Vagina (tissue), 2 donors: ENCODE data around the gene SLC26A11. TPM values are rescaled to one million over a fixed set of nuclear protein-coding genes. Genes with fewer than 3 reads are reported as not detected.
A peak's percentile ranks its signal among the peaks of the same experiment; 100 is the strongest.

ENCODE experiments used
- DNase-seq, 2 donors: peaks; one replicate each; pipeline ENCODE4 v3.0.0-alpha.2; 2017; ENCODE audit errors: extremely low spot score in 2 of 2
- H3K27ac ChIP-seq: fragments of 200-600 bp; sonication (generic); one replicate; pipeline ENCODE4 v1.5.1; 2019
- H3K27me3 ChIP-seq: fragments of 200-600 bp; sonication (generic); one replicate; pipeline ENCODE4 v1.5.1; 2019
- H3K36me3 ChIP-seq, 2 donors: fragments of 200-600 bp; sonication (generic); one replicate each; pipeline ENCODE4 v1.5.1; 2017 to 2019
- H3K4me1 ChIP-seq: fragments of 200-600 bp; sonication (generic); one replicate; pipeline ENCODE4 v1.5.1; 2019
- H3K4me3 ChIP-seq, 2 donors: fragments of 200-600 bp; sonication (generic); 1 replicate in 1 of 2; 2 replicates in 1 of 2; pipeline ENCODE4 v1.5.1; 2016 to 2019
- H3K9me3 ChIP-seq: fragments of 200-600 bp; sonication (generic); one replicate; pipeline ENCODE4 v1.5.1; 2019
- CTCF ChIP-seq, 3 experiments: fragments of 450-650 bp in 2 of 3; fragments of 200-600 bp in 1 of 3; sonication (generic) in 1 of 3; IDR thresholded peaks; one replicate each; pipeline ENCODE4 v1.5.1; 2017 to 2019; ENCODE audit warnings: antibody characterized with exemption in 3 of 3, mild to moderate bottlenecking in 2 of 3, moderate library complexity in 2 of 3
- POLR2A ChIP-seq, 2 donors: fragments of 450-650 bp; IDR thresholded peaks; one replicate each; pipeline ENCODE4 v1.6.1; 2017; ENCODE audit warnings: antibody characterized with exemption in 2 of 2, mild to moderate bottlenecking in 2 of 2, moderate library complexity in 2 of 2
- POLR2AphosphoS5 ChIP-seq, 2 donors: sonication (generic); formaldehyde crosslinking; IDR thresholded peaks; one replicate each; pipeline ENCODE4 v1.9.0; 2017; ENCODE audit warnings: antibody characterized with exemption in 2 of 2, mild to moderate bottlenecking in 2 of 2, low read depth in 1 of 2; ENCODE audit not compliant: insufficient read depth in 1 of 2
- intact Hi-C: fragments of 100-400 bp; cut with DNase I; formaldehyde crosslinking; loops from one replicate; pipeline ENCODE4 v1.15.1; 2023
- total RNA-seq: library from RNA; depleted of rRNA; stranded (reverse); fragments of >200 nt; gene quantifications from one replicate; pipeline ENCODE4 v1.2.3, GENCODE V29; 2016

SLC26A11 gene
- total RNA-seq, 1 donor from 2014 or later, result 22.8 TPM

- H3K4me3 ChIP-seq, result peak overlapping the region; percentile 89 to 100
- no peak for DNase-seq
- TF ChIP-seq POLR2A (IDR thresholded peaks at IDR 0.05), result no peak
- TF ChIP-seq CTCF (IDR thresholded peaks at IDR 0.05), result no peak
- TF ChIP-seq POLR2AphosphoS5 (IDR thresholded peaks at IDR 0.05; ENCODE audit: insufficient read depth in 1 of 2, low read depth in 1 of 2), result no peak
- peak overlapping the region; percentile 99 for H3K27ac ChIP-seq
- H3K9me3 ChIP-seq, result no peaks in the 10 kb centered on the region
- no peaks in the 10 kb centered on the region for H3K36me3 ChIP-seq
- H3K27me3 ChIP-seq, result no peaks in the 10 kb centered on the region
- peaks cover 57% of the 10 kb centered on the region for H3K4me1 ChIP-seq
- intact Hi-C loops, result loop anchor here (10.0 kb wide), 1 partner anchor 117 kb away; the partner anchor contains the start of gene EIF4A3
Observed at GRCh38 chr17:80261895-80262279, 41.7 kb downstream of the SLC26A11 start.

GRCh38 chr17:80262291-80262690 lies 42.1 kb downstream of the SLC26A11 start:
- DNase-seq, result no peak
- Histone ChIP-seq H3K36me3 (no peaks in the 10 kb centered on the region), H3K4me3 (peak overlapping the region in 1 of 2 donors; percentile 89), H3K27me3 (no peaks in the 10 kb centered on the region), H3K4me1 (peaks cover 57% of the 10 kb centered on the region), H3K27ac (peak overlapping the region; percentile 99), H3K9me3 (no peaks in the 10 kb centered on the region)
- intact Hi-C loops, result loop anchor here (10.0 kb wide), 1 partner anchor 117 kb away; the partner anchor contains the start of gene EIF4A3
- TF ChIP-seq POLR2A (IDR thresholded peaks at IDR 0.05), result no peak

- intact Hi-C loops, result loop anchor here (10.0 kb wide), 1 partner anchor 118 kb away; the partner anchor contains the start of gene EIF4A3
- Histone ChIP-seq H3K36me3 (no peaks in the 10 kb centered on the region), H3K27me3 (no peaks in the 10 kb centered on the region), H3K27ac (peak overlapping the region; percentile 99), H3K4me1 (peaks cover 52% of the 10 kb centered on the region), H3K9me3 (no peaks in the 10 kb centered on the region), H3K4me3 (peak overlapping the region; percentile 37 to 49)
- TF ChIP-seq POLR2AphosphoS5 (IDR thresholded peaks at IDR 0.05; ENCODE audit: insufficient read depth in 1 of 2, low read depth in 1 of 2) (no peak), CTCF (IDR thresholded peaks at IDR 0.05) (no peak), POLR2A (IDR thresholded peaks at IDR 0.05) (no peak)
- DNase-seq, result no peak
Observed at GRCh38 chr17:80262775-80263244, 42.6 kb downstream of the SLC26A11 start.

DNA sequence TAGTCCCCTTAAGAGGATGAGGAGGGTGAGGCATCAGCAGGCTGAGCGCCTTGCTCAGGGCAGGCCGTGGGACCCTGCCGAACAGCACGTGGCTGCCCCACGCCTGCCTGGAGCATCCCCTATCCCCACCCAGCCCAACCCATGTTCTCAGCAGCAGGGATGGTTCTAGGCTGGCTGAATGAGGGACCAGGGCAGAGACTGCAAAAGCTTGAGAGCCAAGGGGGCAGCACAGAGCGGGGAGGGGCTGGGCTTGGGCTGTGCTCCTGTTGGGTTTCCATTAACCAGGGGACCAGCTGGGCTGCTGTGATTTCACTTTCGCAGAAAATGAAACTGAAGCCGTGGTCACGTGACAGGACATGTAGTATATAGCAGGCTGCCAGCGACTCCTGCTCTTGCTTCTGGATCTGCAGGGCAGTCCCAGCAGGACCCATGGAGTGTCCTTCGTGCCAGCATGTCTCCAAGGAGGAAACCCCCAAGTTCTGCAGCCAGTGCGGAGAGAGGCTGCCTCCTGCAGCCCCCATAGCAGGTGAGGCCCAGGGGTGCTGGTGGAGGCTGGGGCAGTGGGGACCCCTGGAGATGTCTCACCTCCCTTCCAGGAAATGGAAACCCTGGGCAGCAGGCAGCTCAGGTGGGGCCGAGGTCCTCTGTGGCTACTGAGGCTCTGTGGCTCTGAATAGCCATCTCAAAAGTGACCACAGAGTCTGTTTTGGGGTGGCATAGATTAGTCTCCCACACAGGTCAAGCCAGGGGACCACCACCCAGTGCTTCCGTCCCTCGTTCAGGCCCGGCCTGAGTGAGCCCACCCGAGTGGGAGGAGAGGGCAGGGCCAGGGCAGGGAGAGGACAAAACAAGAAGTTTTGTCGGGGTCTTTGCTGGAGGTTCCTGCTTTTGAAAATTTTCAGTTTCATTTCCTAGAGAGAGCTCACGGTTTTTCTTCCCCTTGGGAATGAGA lies 43.3 kb downstream of the SLC26A11 start:
- no peak for DNase-seq
- Histone ChIP-seq H3K27me3 (no peaks in the 10 kb centered on the region), H3K27ac (peak overlapping the region; percentile 99), H3K4me3 (peak overlapping the region; percentile 37 to 49), H3K4me1 (peaks cover 50% of the 10 kb centered on the region), H3K9me3 (no peaks in the 10 kb centered on the region), H3K36me3 (no peaks in the 10 kb centered on the region)
- intact Hi-C loops, result loop anchor here (10.0 kb wide), 1 partner anchor 119 kb away; the partner anchor contains the start of gene EIF4A3
- TF ChIP-seq POLR2A (IDR thresholded peaks at IDR 0.05), result no peak
- peak; percentile 54 to 72 for TF ChIP-seq POLR2AphosphoS5 (IDR thresholded peaks at IDR 0.05; ENCODE audit: insufficient read depth in 1 of 2, low read depth in 1 of 2)
- TF ChIP-seq CTCF (IDR thresholded peaks at IDR 0.05), result no peak

GRCh38 chr17:80264205-80265075 lies 44.2 kb downstream of the SLC26A11 start:
- peak overlapping the region; percentile 99 for H3K27ac ChIP-seq
- TF ChIP-seq POLR2A (IDR thresholded peaks at IDR 0.05) (no peak), POLR2AphosphoS5 (IDR thresholded peaks at IDR 0.05; ENCODE audit: insufficient read depth in 1 of 2, low read depth in 1 of 2) (no peak), CTCF (IDR thresholded peaks at IDR 0.05) (no peak)
- intact Hi-C loops, result loop anchor here (10.0 kb wide), 1 partner anchor 120 kb away; the partner anchor contains the start of gene EIF4A3
- no peaks in the 10 kb centered on the region for H3K9me3 ChIP-seq
- peak overlapping the region; percentile 37 to 49 for H3K4me3 ChIP-seq
- DNase-seq, result no peak
- H3K36me3 ChIP-seq, result no peaks in the 10 kb centered on the region
- peaks cover 45% of the 10 kb centered on the region for H3K4me1 ChIP-seq
- no peaks in the 10 kb centered on the region for H3K27me3 ChIP-seq
